ENCODE data around the gene ELAC2. TPM values are rescaled to one million over a fixed set of nuclear protein-coding genes. Genes with fewer than 3 reads are reported as not detected.

The ELAC2 gene
- total and polyA plus RNA-seq, 2 of the 8 experiments (the other 6 are each of a cell fraction or from before 2014, with no cell fraction given) = 91.6 to 127 TPM

DNA sequence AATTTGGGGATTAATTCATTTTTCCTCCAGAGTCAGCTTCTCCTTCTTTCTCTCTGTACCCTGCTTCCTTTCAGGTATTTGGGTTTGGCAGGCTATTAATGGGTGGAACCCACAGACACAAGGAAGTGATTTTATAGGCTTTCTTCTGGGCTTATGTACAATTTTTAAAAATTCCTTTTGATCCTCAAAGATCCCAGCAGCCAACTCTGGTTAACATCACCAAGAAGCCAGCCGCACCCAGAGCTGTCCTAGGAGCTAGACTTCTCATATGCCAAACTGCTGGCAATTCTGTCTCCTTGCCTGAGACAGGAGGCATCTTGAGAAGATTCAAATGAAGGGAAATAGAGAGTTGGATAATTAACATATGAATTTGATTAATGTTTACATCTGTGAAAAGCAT, 47.2 kb upstream of the ELAC2 start:
- no peak overlapping the region for H4K5ac ChIP-seq (ENCODE audit: insufficient read length, low read depth, low read length)
- H3K79me2 ChIP-seq (ENCODE audit: control insufficient read depth in 1 of 2, insufficient read depth in 2 of 2, low read length in 2 of 2) = no peaks in the 10 kb centered on the region
- DNase-seq (ENCODE audit: low read depth in 1 of 2, low spot score in 2 of 2) (no peak), FAIRE-seq (no peak)
- H3K27me3 ChIP-seq (replicated peaks in 1 of 4; ENCODE audit: control insufficient read depth in 3 of 4, extremely low read depth in 1 of 4, insufficient read depth in 3 of 4, low read length in 3 of 4) = no peaks in the 10 kb centered on the region
- H3K9me3 ChIP-seq (ENCODE audit: insufficient read depth in 2 of 2, low read depth in 1 of 2, low read length in 1 of 2) = no peaks in the 10 kb centered on the region
- no peaks in the 10 kb centered on the region for H3K79me1 ChIP-seq (ENCODE audit: low read depth, low read length)
- ChIA-PET POLR2A (ENCODE audit: partially characterized antibody) (no interaction called here), CTCF (ENCODE audit: partially characterized antibody) (no interaction called here)
- H3K4ac ChIP-seq (replicated peaks; ENCODE audit: insufficient read length, low read depth, low read length) = no peak overlapping the region
- H4K91ac ChIP-seq (replicated peaks; ENCODE audit: insufficient read length, low read length) = no peak overlapping the region
- no peaks in the 10 kb centered on the region for H3K23me2 ChIP-seq (ENCODE audit: low read depth, low read length)
- no peak overlapping the region for H2BK5ac ChIP-seq (ENCODE audit: low read depth, low read length)
- H2BK12ac ChIP-seq (ENCODE audit: low read depth, low read length) = no peak overlapping the region
- H3K36me3 ChIP-seq (ENCODE audit: control insufficient read depth in 2 of 4, insufficient read depth in 4 of 4, low read length in 3 of 4) = no peaks in the 10 kb centered on the region
- H3K4me2 ChIP-seq (ENCODE audit: insufficient read depth in 1 of 2, low read depth in 2 of 2, low read length in 2 of 2) = no peak overlapping the region
- H4K20me1 ChIP-seq (replicated peaks in 1 of 2; ENCODE audit: control insufficient read depth in 1 of 2, insufficient read depth in 2 of 2, low read length in 2 of 2) = no peaks in the 10 kb centered on the region
- H2BK120ac ChIP-seq (replicated peaks; ENCODE audit: low read depth, low read length) = no peak overlapping the region
- no peak overlapping the region for H3K14ac ChIP-seq (ENCODE audit: insufficient read length)
- no peak overlapping the region for H3K56ac ChIP-seq (replicated peaks; ENCODE audit: insufficient read length, low read depth, low read length)
- no peak overlapping the region for H3K4me3 ChIP-seq (ENCODE audit: extremely low read depth in 1 of 4, insufficient read depth in 2 of 4, low read depth in 3 of 4, low read length in 4 of 4)
- H4K8ac ChIP-seq (ENCODE audit: extremely low read depth, insufficient read depth, low read length) = no peak overlapping the region
- H3K18ac ChIP-seq (ENCODE audit: extremely low read depth, low read length) = no peak overlapping the region
- no peak overlapping the region for H2BK15ac ChIP-seq (ENCODE audit: low read length)
- H3K4me1 ChIP-seq (replicated peaks in 1 of 4; ENCODE audit: control insufficient read depth in 3 of 4, insufficient read depth in 4 of 4, low read length in 3 of 4) = no peaks in the 10 kb centered on the region
- no peak overlapping the region for H2AK5ac ChIP-seq (ENCODE audit: low read depth, low read length)
- WGBS, 2 experiments (ENCODE audit: extremely low coverage in 1 of 2, insufficient coverage in 1 of 2, insufficient read length in 1 of 2, insufficient replicate concordance in 2 of 2, low coverage in 1 of 2, low lambda C conversion rate in 2 of 2, missing lambda C conversion rate in 1 of 2) = 100% methylated on average over 1 of the region's 1 CpG; no CpG with 5 or more reads in 1 of the 2 experiments
- H2AFZ ChIP-seq (ENCODE audit: low read length) = no peak overlapping the region
- H2BK20ac ChIP-seq (ENCODE audit: low read length) = no peak overlapping the region
- H3K27ac ChIP-seq (ENCODE audit: low read depth, low read length) = no peak overlapping the region
- H3K9ac ChIP-seq (replicated peaks in 1 of 4; ENCODE audit: extremely low read depth in 1 of 4, low read depth in 3 of 4, low read length in 3 of 4) = no peak overlapping the region
- no peak overlapping the region for H3K23ac ChIP-seq (ENCODE audit: insufficient read length)
- TF ChIP-seq GTF2F1 (IDR thresholded peaks at IDR 0.05; ENCODE audit: borderline replicate concordance, low read depth, low read length) (no peak), TCF12 (IDR thresholded peaks at IDR 0.05; ENCODE audit: low read depth, low read length) (no peak), FOSL1 (IDR thresholded peaks at IDR 0.05; ENCODE audit: insufficient read depth, low read depth, low read length) (no peak), SP4 (IDR thresholded peaks at IDR 0.05; ENCODE audit: low read length) (no peak), ZNF274 (IDR thresholded peaks at IDR 0.05; ENCODE audit: borderline replicate concordance, extremely low read depth, low read length) (no peak), CREB1 (IDR thresholded peaks at IDR 0.05) (no peak), POLR2AphosphoS5 (IDR thresholded peaks at IDR 0.05; ENCODE audit: low read depth, low read length) (no peak), KDM1A (IDR thresholded peaks at IDR 0.05; ENCODE audit: borderline replicate concordance, low read length) (no peak), BACH1 (IDR thresholded peaks at IDR 0.05; ENCODE audit: low read length) (no peak), EP300 (IDR thresholded peaks at IDR 0.05; ENCODE audit: borderline replicate concordance in 1 of 2, low read depth in 2 of 2, low read length in 2 of 2) (no peak), SUZ12 (IDR thresholded peaks at IDR 0.05; ENCODE audit: low read length) (no peak), KDM5A (IDR thresholded peaks at IDR 0.05; ENCODE audit: low read length) (no peak)
- TF ChIP-seq, protein P1, sequence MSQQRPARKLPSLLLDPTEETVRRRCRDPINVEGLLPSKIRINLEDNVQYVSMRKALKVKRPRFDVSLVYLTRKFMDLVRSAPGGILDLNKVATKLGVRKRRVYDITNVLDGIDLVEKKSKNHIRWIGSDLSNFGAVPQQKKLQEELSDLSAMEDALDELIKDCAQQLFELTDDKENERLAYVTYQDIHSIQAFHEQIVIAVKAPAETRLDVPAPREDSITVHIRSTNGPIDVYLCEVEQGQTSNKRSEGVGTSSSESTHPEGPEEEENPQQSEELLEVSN (IDR thresholded peaks at IDR 0.05) = no peak
- TF ChIP-seq, protein P2, sequence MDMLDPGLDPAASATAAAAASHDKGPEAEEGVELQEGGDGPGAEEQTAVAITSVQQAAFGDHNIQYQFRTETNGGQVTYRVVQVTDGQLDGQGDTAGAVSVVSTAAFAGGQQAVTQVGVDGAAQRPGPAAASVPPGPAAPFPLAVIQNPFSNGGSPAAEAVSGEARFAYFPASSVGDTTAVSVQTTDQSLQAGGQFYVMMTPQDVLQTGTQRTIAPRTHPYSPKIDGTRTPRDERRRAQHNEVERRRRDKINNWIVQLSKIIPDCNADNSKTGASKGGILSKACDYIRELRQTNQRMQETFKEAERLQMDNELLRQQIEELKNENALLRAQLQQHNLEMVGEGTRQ (IDR thresholded peaks at IDR 0.05; ENCODE audit: low read length) = no peak

Data from H1 (cell line).